GM12865 (cell line): ENCODE measurements around the gene HTR3A.

Experiments
- DNase-seq: peaks from one replicate; pipeline ENCODE4 v3.0.0; 2010; ENCODE audit warnings: low read depth
- H3K4me3 ChIP-seq: 2 replicates; pipeline ENCODE4 v1.5.1; 2011; ENCODE audit warnings: mild to moderate bottlenecking, low read depth, low read length, control low read depth
- CTCF ChIP-seq: IDR thresholded peaks from 2 replicates; pipeline ENCODE4 v1.5.1; 2011; ENCODE audit warnings: low read length, control low read depth, low read depth, inconsistent platforms; ENCODE audit not compliant: insufficient read depth; ENCODE audit errors: missing control alignments

Gene HTR3A

GRCh38 chr11:113998574-113998973, 23.7 kb downstream of the HTR3A start:
- DNase-seq: no peak
- TF ChIP-seq CTCF: no peak

GRCh38 chr11:114000526-114000925, 25.6 kb downstream of the HTR3A start:
- no peak overlapping the region for H3K4me3 ChIP-seq
- no peak for TF ChIP-seq CTCF
- DNase-seq: no peak

More at GRCh38 chr11:113998574-113998973, 23.7 kb downstream of the HTR3A start:
- H3K4me3 ChIP-seq: no peak overlapping the region

- H3K4me3 ChIP-seq: no peak overlapping the region
- no peak for DNase-seq
- TF ChIP-seq CTCF: no peak
These were observed 26.5 kb downstream of the HTR3A start for GRCh38 chr11:114001416-114001815.

GRCh38 chr11:114008331-114008730, 33.4 kb downstream of the HTR3A start:
- no peak for DNase-seq
- TF ChIP-seq CTCF: no peak
- H3K4me3 ChIP-seq: no peak overlapping the region

- no peak overlapping the region for H3K4me3 ChIP-seq
- no peak for TF ChIP-seq CTCF
- no peak for DNase-seq
These were observed 36.0 kb downstream of the HTR3A start for GRCh38 chr11:114010931-114011330.

GRCh38 chr11:114011443-114011842, 36.5 kb downstream of the HTR3A start:
- DNase-seq: no peak
- no peak overlapping the region for H3K4me3 ChIP-seq
- no peak for TF ChIP-seq CTCF

GRCh38 chr11:114015117-114015516, 40.2 kb downstream of the HTR3A start:
- no peak overlapping the region for H3K4me3 ChIP-seq
- no peak for DNase-seq
- TF ChIP-seq CTCF: no peak
